Activated CD4-positive, alpha-beta memory T cell treated with anti-CD3 and anti-CD28 coated beads for 36 hours (primary cell): Measurements from ENCODE around the gene KEL. TPM values are rescaled to one million over a fixed set of nuclear protein-coding genes. Genes with fewer than 3 reads are reported as not detected.

Experiments used
- CTCF ChIA-PET: fragments of 350-600 bp; sonication (Branson Sonifier 250); formaldehyde crosslinking; loops from one replicate; lab custom pipeline; 2021; ENCODE audit warnings: antibody characterized with exemption, inconsistent platforms; lab: Charles Lee
- POLR2A ChIA-PET: fragments of 350-600 bp; sonication (Branson Sonifier 250); formaldehyde crosslinking; loops from one replicate; lab custom pipeline; 2021; ENCODE audit warnings: antibody characterized with exemption; lab: Charles Lee
- DNase-seq: peaks from one replicate; pipeline ENCODE4 v3.0.0-alpha.2; 2020
- H3K27ac Mint-ChIP-seq: one replicate; pipeline ENCODE4 v1.8.0; 2021; ENCODE audit warnings: mixed read lengths
- H3K27me3 Mint-ChIP-seq: one replicate; pipeline ENCODE4 v1.8.0; 2021; ENCODE audit warnings: mixed read lengths
- H3K36me3 Mint-ChIP-seq: one replicate; pipeline ENCODE4 v1.8.0; 2021; ENCODE audit warnings: mixed read lengths
- H3K4me1 Mint-ChIP-seq: one replicate; pipeline ENCODE4 v1.8.0; 2021; ENCODE audit warnings: low read depth, mixed read lengths
- H3K4me3 Mint-ChIP-seq: one replicate; pipeline ENCODE4 v1.8.0; 2021; ENCODE audit warnings: mild to moderate bottlenecking, mixed read lengths
- H3K9me3 Mint-ChIP-seq: one replicate; pipeline ENCODE4 v1.8.0; 2021; ENCODE audit warnings: mixed read lengths
- intact Hi-C: fragments of 100-400 bp; cut with micrococcal nuclease; formaldehyde crosslinking; loops from one replicate; pipeline ENCODE4 v1.15.1; 2023
- total RNA-seq, 2 experiments: library from RNA; stranded (reverse); gene quantifications; one replicate each; pipeline ENCODE4 v1.2.3, GENCODE V29; 2021

The KEL gene, protein sequence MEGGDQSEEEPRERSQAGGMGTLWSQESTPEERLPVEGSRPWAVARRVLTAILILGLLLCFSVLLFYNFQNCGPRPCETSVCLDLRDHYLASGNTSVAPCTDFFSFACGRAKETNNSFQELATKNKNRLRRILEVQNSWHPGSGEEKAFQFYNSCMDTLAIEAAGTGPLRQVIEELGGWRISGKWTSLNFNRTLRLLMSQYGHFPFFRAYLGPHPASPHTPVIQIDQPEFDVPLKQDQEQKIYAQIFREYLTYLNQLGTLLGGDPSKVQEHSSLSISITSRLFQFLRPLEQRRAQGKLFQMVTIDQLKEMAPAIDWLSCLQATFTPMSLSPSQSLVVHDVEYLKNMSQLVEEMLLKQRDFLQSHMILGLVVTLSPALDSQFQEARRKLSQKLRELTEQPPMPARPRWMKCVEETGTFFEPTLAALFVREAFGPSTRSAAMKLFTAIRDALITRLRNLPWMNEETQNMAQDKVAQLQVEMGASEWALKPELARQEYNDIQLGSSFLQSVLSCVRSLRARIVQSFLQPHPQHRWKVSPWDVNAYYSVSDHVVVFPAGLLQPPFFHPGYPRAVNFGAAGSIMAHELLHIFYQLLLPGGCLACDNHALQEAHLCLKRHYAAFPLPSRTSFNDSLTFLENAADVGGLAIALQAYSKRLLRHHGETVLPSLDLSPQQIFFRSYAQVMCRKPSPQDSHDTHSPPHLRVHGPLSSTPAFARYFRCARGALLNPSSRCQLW
- total RNA-seq: under 1 TPM; 0.34 to 0.55 TPM

DNA sequence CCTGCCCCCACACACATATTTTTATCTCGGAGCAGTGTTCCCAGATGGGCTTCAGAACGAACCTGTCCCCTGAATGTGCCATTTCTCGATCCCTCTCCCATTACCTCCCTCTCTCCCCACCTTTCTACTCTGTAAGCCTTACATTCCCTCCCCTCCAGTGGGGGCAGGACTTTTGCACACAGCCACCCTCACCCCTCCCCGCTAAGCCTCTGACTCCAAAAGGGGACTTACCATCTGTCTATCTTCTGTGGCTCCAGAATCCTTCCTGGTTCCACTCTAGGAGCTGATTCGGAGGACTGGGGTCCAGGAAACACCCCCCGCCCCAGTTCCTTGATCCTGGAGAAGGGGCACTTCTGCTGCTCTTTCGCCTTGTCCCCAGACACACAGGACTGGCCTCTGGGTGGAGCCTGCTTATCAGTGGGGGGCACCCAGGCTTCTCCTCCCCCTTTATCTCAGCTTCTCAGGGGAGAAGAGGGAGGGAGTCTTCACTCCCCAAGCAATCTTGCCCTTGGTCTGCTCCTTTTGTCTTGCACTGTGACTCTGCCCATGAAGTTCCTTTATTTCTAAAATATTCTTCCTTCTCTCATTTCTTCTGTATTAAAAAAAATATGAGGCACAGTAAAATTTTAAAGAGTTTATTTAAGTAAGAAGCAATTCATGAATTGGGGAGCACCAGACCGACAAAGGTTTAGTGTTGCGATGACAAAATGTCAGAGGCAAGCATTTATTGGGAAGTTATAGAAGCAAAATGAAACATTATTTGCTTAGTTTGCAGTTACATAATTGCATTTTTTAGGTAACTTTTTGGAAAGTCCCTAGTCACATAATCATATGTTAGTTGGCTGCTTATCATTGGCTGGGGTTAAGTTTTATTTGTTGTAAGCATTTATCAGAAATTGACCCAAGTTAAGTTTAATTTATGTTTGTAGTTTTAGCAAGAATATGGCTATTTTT is at the start of gene KEL:
KEL (minus strand) TSS at position 391 of the 954 bp plus-strand sequence; CDS start at position 234, 157 bp downstream.
- intact Hi-C loops: no loop called here
- no peak within 1 kb of the TSS for H3K4me3 Mint-ChIP-seq
- DNase-seq: no peak
- peaks cover 12% of the 10 kb centered on the region for H3K27me3 Mint-ChIP-seq
- H3K27ac Mint-ChIP-seq: no peak within 1 kb of the TSS
- CTCF ChIA-PET: no interaction called here
- POLR2A ChIA-PET: no interaction called here
- H3K9me3 Mint-ChIP-seq: no peaks in the 10 kb centered on the region
- no peaks in the 10 kb centered on the region for H3K4me1 Mint-ChIP-seq
- H3K36me3 Mint-ChIP-seq: no peaks in the 10 kb centered on the region

DNA sequence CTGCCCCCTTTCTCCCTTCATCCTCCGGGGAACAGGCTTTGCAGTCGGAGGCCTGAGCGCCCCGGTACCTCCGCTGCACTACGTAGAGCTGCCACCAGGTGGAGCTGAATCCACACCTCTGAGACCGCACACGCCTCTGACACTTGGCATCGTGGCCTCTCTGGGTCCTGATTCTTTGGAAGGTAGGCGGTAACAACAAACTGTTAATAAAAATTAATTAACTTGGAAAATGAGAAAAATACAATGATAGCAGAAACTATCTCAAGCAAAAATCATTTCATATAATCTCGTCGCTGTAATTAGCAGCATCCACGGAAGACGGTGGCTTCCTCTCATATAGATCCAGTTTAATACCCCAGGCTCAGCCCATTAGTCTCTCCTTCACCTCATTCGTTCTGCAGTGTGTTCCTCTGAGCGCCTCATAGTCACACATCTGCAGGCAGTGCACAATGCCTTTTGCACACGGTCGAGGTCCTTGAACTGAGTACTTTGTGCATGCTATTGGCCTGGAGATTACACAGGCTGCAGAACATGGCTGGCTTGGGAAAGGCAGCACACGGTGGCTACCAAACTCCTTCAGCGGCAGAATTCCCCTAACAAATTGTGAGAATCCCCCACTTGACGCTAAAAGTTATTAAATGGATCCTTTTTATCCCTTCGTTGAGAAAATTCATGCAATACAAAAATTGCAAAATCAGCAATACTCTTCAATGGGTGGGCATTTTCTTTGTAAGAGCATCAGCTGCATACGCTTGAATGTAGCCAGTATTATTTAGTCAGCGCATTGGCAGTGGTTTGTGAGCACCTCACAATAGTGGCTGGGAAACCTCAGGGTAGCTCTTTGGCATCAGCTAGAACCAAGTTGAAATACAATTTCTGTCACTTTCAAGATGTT is 46.1 kb upstream of the KEL start:
- Mint-ChIP-seq H3K27ac (no peak overlapping the region), H3K36me3 (no peaks in the 10 kb centered on the region)
- CTCF ChIA-PET: interaction anchor here (0.7 to 18.4 kb wide), 15 partner anchors 8 to 408 kb away, joined by 3 to 402 read pairs (median 4); partner anchors contain the start of gene TAS2R40

DNA sequence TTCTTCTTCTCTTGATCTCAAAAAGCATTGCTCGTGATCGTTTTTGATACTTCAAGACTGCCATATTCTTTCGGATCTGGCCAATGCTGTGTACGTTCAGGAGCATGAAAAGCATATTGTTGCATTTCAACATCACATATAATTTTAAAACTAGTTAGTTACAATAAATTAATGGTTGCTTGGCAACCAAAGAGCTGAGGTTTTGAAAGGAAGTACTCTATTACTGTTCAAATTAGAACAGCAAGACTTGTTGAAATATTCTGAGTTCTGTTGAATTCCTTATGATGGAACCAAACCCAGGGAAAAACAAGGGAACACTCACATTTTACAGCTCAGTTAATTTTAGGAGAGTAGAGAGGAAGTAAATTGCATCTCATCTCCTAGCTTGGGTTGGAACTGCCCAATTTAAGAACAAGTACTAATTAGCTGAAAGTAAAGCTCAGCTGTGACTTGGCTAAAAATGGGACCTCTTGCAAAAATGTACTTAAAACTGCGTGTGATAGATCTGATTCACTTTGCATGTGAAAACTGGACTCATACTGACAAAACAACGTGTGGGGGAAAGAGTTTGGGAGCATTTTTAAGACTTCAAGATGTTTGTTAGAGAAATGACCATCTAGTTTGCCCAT is 43.6 kb upstream of the KEL start:
- ChIA-PET CTCF (interaction anchor here (0.7 to 18.4 kb wide), 16 partner anchors 11 to 471 kb away, joined by 3 to 402 read pairs (median 4); partner anchors contain the start of gene TAS2R40), POLR2A (no interaction called here)
- H3K4me1 Mint-ChIP-seq: peaks cover 9% of the 10 kb centered on the region
- no peaks in the 10 kb centered on the region for H3K9me3 Mint-ChIP-seq
- no peak overlapping the region for H3K27ac Mint-ChIP-seq
- no peak for DNase-seq
- H3K4me3 Mint-ChIP-seq: no peak overlapping the region
- peaks cover 3% of the 10 kb centered on the region for H3K27me3 Mint-ChIP-seq
- intact Hi-C loops: loop anchor here (5.0 to 10.0 kb wide), 3 partner anchors 412 to 1031 kb away; partner anchors contain the start of gene TAS2R38
- H3K36me3 Mint-ChIP-seq: no peaks in the 10 kb centered on the region

More for the DNA sequence above, 46.1 kb upstream of the KEL start:
- Mint-ChIP-seq H3K4me1 (peaks cover 5% of the 10 kb centered on the region), H3K4me3 (no peak overlapping the region), H3K9me3 (no peaks in the 10 kb centered on the region), H3K27me3 (peaks cover 5% of the 10 kb centered on the region)
- DNase-seq: peak; percentile 88
- intact Hi-C loops: loop anchor here (1.0 to 10.0 kb wide), 4 partner anchors 207 to 1033 kb away; partner anchors contain the start of gene TAS2R38
- POLR2A ChIA-PET: no interaction called here

DNA sequence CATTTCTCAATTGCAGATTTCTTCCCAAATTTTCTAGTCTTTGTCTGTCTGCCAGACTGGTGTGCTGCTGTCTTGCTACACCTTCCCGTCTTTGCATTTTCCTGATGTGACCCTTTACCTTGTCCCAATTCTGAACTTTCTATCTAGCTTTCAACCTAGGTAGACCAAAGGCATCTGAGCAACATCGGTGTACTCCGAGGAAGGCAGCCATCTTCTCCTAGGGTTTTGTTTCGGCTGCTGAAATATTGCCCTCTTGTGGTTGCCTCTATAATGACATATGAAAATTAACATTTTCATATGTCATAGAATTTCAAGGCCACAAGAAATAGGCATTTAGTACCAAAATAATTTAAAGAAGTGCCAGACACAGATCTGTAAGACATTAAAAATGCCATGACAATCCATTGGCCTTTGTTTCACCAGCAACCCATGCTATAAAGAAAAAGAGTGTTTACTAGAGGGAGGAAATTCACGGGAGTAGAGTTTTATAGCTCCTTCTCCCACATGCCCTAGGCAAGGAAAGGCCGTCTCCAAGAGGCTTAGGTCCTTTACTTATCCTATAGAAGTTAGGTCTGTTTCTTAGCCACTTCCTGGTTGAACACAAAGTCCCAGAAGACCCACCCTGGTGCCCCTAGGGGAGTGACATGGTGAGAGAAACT is 41.4 kb upstream of the KEL start:
- H3K36me3 Mint-ChIP-seq: no peaks in the 10 kb centered on the region
- no peaks in the 10 kb centered on the region for H3K9me3 Mint-ChIP-seq
- intact Hi-C loops: loop anchor here (1.0 to 10.0 kb wide), 9 partner anchors 122 to 1029 kb away; partner anchors contain the start of gene TAS2R38
- peak; percentile 45 for DNase-seq
- ChIA-PET POLR2A (interaction anchor here (1.3 kb wide), 1 partner anchor 212 kb away, joined by 4 read pairs; no protein-coding TSS in a partner anchor), CTCF (interaction anchor here (0.6 to 18.4 kb wide), 37 partner anchors 8 to 1028 kb away, joined by 3 to 402 read pairs (median 6); partner anchors contain the start of gene EPHB6)
- H3K27ac Mint-ChIP-seq: no peak overlapping the region
- peaks cover 9% of the 10 kb centered on the region for H3K4me1 Mint-ChIP-seq
- H3K27me3 Mint-ChIP-seq: peaks cover 3% of the 10 kb centered on the region
- peak overlapping the region; percentile 73 for H3K4me3 Mint-ChIP-seq

DNA sequence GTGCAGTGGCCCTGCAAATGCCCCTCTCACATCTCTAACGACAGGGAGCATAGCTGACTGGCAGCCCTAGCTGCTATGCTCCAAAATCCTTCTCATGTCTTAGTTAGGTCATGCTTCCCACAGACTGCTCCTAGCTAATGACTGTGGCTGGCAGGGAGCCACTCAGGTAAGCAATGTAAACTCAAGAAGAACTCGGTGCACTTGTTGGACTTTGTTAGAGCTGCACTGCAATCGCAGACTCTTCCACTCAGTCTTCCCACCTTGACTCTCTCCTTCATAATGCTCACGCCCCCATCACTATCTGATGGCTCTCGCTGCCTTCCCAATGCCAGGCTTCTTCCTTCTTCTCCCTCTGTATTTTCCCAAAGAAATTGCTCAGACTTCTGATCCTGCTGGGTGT is 40.7 kb upstream of the KEL start:
- Mint-ChIP-seq H3K27ac (no peak overlapping the region), H3K36me3 (no peaks in the 10 kb centered on the region), H3K4me1 (peaks cover 7% of the 10 kb centered on the region), H3K4me3 (peak overlapping the region; percentile 73), H3K9me3 (no peaks in the 10 kb centered on the region), H3K27me3 (peaks cover 2% of the 10 kb centered on the region)
- intact Hi-C loops: loop anchor here (1.0 to 10.0 kb wide), 9 partner anchors 122 to 1028 kb away; partner anchors contain the start of gene TAS2R38
- no peak for DNase-seq
- POLR2A ChIA-PET: interaction anchor here (1.3 kb wide), 1 partner anchor 212 kb away, joined by 4 read pairs; no protein-coding TSS in a partner anchor
- CTCF ChIA-PET: interaction anchor here (0.6 to 18.4 kb wide), 36 partner anchors 8 to 1028 kb away, joined by 3 to 402 read pairs (median 6); partner anchors contain the start of gene EPHB6

DNA sequence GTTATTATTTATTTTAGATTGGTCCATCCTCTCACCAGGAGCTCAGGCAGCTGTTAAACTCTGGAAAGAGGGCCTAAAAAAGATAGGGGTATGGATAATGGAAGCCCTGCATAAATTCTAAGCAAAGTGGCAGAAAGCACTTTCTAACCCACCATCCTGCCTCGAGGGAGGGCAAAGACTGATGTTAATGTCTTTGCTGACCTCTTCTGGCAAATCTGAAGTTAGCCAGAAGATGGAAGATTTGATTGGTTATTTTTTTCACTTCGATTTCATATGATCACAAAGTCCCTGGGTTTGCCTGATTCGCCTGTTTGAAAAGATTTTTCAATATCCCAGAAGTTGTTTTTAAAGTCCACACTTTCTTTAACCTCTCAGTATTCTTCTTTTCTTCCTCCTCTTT is 39.9 kb upstream of the KEL start:
- no peak for DNase-seq
- no peaks in the 10 kb centered on the region for H3K9me3 Mint-ChIP-seq
- intact Hi-C loops: loop anchor here (5.0 to 10.0 kb wide), 4 partner anchors 567 to 1027 kb away; partner anchors contain the start of gene TAS2R38
- no peak overlapping the region for H3K4me3 Mint-ChIP-seq
- no peaks in the 10 kb centered on the region for H3K36me3 Mint-ChIP-seq
- H3K27ac Mint-ChIP-seq: no peak overlapping the region
- H3K4me1 Mint-ChIP-seq: peaks cover 6% of the 10 kb centered on the region
- ChIA-PET CTCF (interaction anchor here (0.7 to 18.4 kb wide), 30 partner anchors 9 to 704 kb away, joined by 3 to 402 read pairs (median 8); partner anchors contain the start of gene EPHB6), POLR2A (no interaction called here)
- H3K27me3 Mint-ChIP-seq: no peaks in the 10 kb centered on the region

DNA sequence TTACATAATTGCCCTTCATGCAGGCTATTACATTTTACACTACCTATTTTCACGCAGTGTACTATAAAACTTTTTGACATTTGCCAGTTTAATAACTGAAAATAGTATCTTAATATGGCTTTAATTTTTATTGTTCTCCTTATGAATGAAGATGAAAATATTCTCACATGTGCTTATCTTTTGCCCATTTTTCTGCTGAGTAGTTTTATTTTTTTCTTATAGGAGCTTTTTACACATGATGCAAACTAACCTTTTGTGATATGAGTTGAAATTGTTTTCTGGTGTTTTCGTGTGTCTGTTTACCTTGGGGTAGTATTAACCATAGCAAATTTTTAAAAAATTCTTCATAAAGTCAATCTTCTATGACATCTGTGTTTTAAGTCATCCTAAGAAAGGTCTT is 38.5 kb upstream of the KEL start:
- Mint-ChIP-seq H3K36me3 (no peaks in the 10 kb centered on the region), H3K27ac (no peak overlapping the region), H3K4me1 (peaks cover 6% of the 10 kb centered on the region), H3K4me3 (no peak overlapping the region), H3K27me3 (no peaks in the 10 kb centered on the region), H3K9me3 (no peaks in the 10 kb centered on the region)
- ChIA-PET CTCF (interaction anchor here (0.9 to 18.4 kb wide), 9 partner anchors 12 to 697 kb away, joined by 3 to 402 read pairs (median 5); no protein-coding TSS in a partner anchor), POLR2A (no interaction called here)
- intact Hi-C loops: loop anchor here (5.0 to 10.0 kb wide), 4 partner anchors 566 to 1026 kb away; partner anchors contain the start of gene TAS2R38
- no peak for DNase-seq

DNA sequence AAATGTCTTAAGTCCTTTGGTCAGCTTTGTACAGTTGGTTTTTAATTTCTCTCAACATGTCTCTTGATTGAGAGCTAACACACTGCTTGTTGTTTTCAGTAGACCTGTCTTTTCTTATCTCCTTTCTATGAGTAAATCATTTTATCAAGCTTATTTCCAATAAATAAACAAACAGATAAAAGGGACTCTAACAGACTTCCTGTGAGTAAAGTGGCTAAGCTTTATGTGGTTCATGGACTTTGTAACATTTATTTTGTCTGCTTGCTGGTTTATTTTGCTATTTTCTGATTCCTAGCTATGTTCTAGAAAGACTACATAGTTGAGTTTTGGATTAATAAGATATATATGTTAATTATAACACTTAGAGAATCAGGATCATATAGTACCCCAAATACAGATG is 37.6 kb upstream of the KEL start:
- POLR2A ChIA-PET: no interaction called here
- intact Hi-C loops: loop anchor here (5.0 to 10.0 kb wide), 4 partner anchors 565 to 1025 kb away; partner anchors contain the start of gene TAS2R38

DNA sequence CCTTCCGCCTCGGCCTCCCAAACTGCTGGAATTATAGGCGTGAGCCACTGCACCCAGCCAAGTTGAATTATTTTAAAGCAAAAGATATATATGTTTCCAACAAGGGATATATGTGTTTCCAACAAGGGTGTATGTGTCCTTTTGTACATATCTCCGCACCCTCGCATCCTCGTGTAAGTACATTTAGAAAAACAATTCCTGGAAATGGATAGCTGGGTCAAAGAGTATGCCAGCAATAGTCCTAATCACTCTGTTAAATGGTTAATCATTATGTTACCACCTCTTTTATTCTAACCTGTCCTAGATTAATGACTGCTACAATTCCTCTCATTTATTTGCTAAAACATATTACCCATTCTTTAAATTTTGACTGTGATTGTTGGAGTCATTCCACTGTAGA is 36.8 kb upstream of the KEL start:
- H3K9me3 Mint-ChIP-seq: no peaks in the 10 kb centered on the region
- POLR2A ChIA-PET: no interaction called here
- CTCF ChIA-PET: interaction anchor here (0.9 to 1.5 kb wide), 4 partner anchors 9 to 696 kb away, joined by 3 to 6 read pairs (median 3); no protein-coding TSS in a partner anchor

More for the DNA sequence above, 37.6 kb upstream of the KEL start:
- H3K27me3 Mint-ChIP-seq: no peaks in the 10 kb centered on the region
- no peaks in the 10 kb centered on the region for H3K36me3 Mint-ChIP-seq
- H3K4me1 Mint-ChIP-seq: peaks cover 6% of the 10 kb centered on the region
- DNase-seq: no peak
- H3K9me3 Mint-ChIP-seq: no peaks in the 10 kb centered on the region
- CTCF ChIA-PET: interaction anchor here (0.9 to 18.4 kb wide), 5 partner anchors 8 to 697 kb away, joined by 3 to 402 read pairs (median 5); no protein-coding TSS in a partner anchor
- no peak overlapping the region for H3K27ac Mint-ChIP-seq
- H3K4me3 Mint-ChIP-seq: no peak overlapping the region

More for the DNA sequence above, 36.8 kb upstream of the KEL start:
- DNase-seq: no peak
- H3K27ac Mint-ChIP-seq: no peak overlapping the region
- peaks cover 6% of the 10 kb centered on the region for H3K4me1 Mint-ChIP-seq
- intact Hi-C loops: no loop called here
- H3K36me3 Mint-ChIP-seq: no peaks in the 10 kb centered on the region
- H3K27me3 Mint-ChIP-seq: no peaks in the 10 kb centered on the region
- no peak overlapping the region for H3K4me3 Mint-ChIP-seq
